HL-60 (cell line): ENCODE measurements around the gene COX20.
A peak's percentile ranks its signal among the peaks of the same experiment; 100 is the strongest.

ENCODE experiments used
- DNase-seq, 2 experiments: peaks; one replicate each; pipeline ENCODE4 v3.0.0-alpha.2; 2010 to 2020; ENCODE audit warnings: low read depth in 1 of 2, low spot score in 1 of 2
- H3K27ac ChIP-seq: fragments of 250-450 bp; sonication (Bioruptor Pico); replicated peaks from 2 replicates; pipeline ENCODE4 v1.5.1; 2020; ENCODE audit warnings: mild to moderate bottlenecking, moderate library complexity
- H3K27me3 ChIP-seq: fragments of 250-450 bp; sonication (Bioruptor Pico); 2 replicates; pipeline ENCODE4 v1.5.1; 2021; ENCODE audit warnings: mild to moderate bottlenecking, moderate library complexity; ENCODE audit not compliant: insufficient read depth, poor library complexity, severe bottlenecking
- H3K4me3 ChIP-seq: replicated peaks from 2 replicates; pipeline ENCODE4 v1.5.1; 2011; ENCODE audit warnings: mild to moderate bottlenecking, control low read depth, low read length; ENCODE audit not compliant: insufficient read depth
- CTCF ChIP-seq: IDR thresholded peaks from one replicate; pipeline ENCODE4 v1.5.1; 2011; ENCODE audit warnings: low read length, control low read depth, inconsistent platforms; ENCODE audit not compliant: insufficient read depth
- GABPA ChIP-seq: IDR thresholded peaks from 2 replicates; pipeline ENCODE4 v1.6.1; 2012; ENCODE audit warnings: low read depth
- POLR2AphosphoS5 ChIP-seq: IDR thresholded peaks from 2 replicates; pipeline ENCODE4 v1.6.1; 2012; ENCODE audit warnings: low read depth
- REST ChIP-seq: IDR thresholded peaks from 2 replicates; pipeline ENCODE4 v1.6.1; 2012; ENCODE audit warnings: low read depth; ENCODE audit not compliant: insufficient replicate concordance
- SPI1 ChIP-seq: IDR thresholded peaks from 2 replicates; pipeline ENCODE4 v1.6.1; 2012; ENCODE audit warnings: low read depth, mild to moderate bottlenecking, borderline replicate concordance

Gene COX20

GRCh38 chr1:244849189-244849866 is 13.9 kb downstream of the COX20 start:
- no peak for DNase-seq
- no peak overlapping the region for H3K4me3 ChIP-seq
- no peaks in the 10 kb centered on the region for H3K27me3 ChIP-seq
- TF ChIP-seq REST (no peak), POLR2AphosphoS5 (peak; percentile 48; the same call in 1 of the 2 replicates)
- 0 out of 2 replicates have a peak overlapping the region, but pooled peaks have one; percentile 2 for H3K27ac ChIP-seq

- peak; percentile 39; the same call in 1 of the 2 replicates for TF ChIP-seq POLR2AphosphoS5
- TF ChIP-seq SPI1: no peak
- H3K4me3 ChIP-seq: no peak overlapping the region
- no peak overlapping the region for H3K27ac ChIP-seq
- no peak for DNase-seq
- H3K27me3 ChIP-seq: no peaks in the 10 kb centered on the region
Observed at GRCh38 chr1:244850099-244850852, 14.8 kb downstream of the COX20 start.

- DNase-seq: no peak
- TF ChIP-seq REST (no peak), CTCF (no peak), GABPA (no peak), SPI1 (no peak), POLR2AphosphoS5 (0 out of 2 replicates have a peak, but pooled peaks have one; percentile 22)
- Histone ChIP-seq H3K4me3 (no peak overlapping the region), H3K27ac (no peak overlapping the region), H3K27me3 (no peaks in the 10 kb centered on the region)
Observed at GRCh38 chr1:244850896-244851295, 15.4 kb downstream of the COX20 start.

GRCh38 chr1:244851546-244852231 is 16.2 kb downstream of the COX20 start:
- H3K27me3 ChIP-seq: no peaks in the 10 kb centered on the region
- H3K27ac ChIP-seq: no peak overlapping the region
- TF ChIP-seq GABPA (no peak), POLR2AphosphoS5 (peak; percentile 49)
- peak in 1 of 2 experiments; percentile 10 for DNase-seq
- H3K4me3 ChIP-seq: no peak overlapping the region

- no peak for DNase-seq
- TF ChIP-seq POLR2AphosphoS5: peak; percentile 47; the same call in 1 of the 2 replicates
- no peak for TF ChIP-seq REST
- Histone ChIP-seq H3K27me3 (no peaks in the 10 kb centered on the region), H3K4me3 (no peak overlapping the region), H3K27ac (no peak overlapping the region)
Observed at GRCh38 chr1:244852694-244853093, 17.2 kb downstream of the COX20 start.
